ENCODE measurements around the gene DSTYK. TPM values are rescaled to one million over a fixed set of nuclear protein-coding genes. Genes with fewer than 3 reads are reported as not detected.

DSTYK gene
- polyA plus RNA-seq, 1 of the 3 experiments (the other 2 are of a cell fraction), result 4.4 TPM

- WGBS (ENCODE audit: low lambda C conversion rate), result 97% methylated on average over 3 of the region's 3 CpGs
- Histone ChIP-seq H3K9me2 (no peaks in the 10 kb centered on the region), H3K4me2 (0 out of 2 replicates have a peak overlapping the region, but pooled peaks have one; percentile 9), H4K20me1 (ENCODE audit: insufficient read depth) (no peaks in the 10 kb centered on the region), H2AFZ (ENCODE audit: low read depth) (no peak overlapping the region), H3K36me3 (replicated peaks in 1 of 2; ENCODE audit: control insufficient read depth in 1 of 2, insufficient read depth in 2 of 2, low read length in 1 of 2) (no peaks in the 10 kb centered on the region), H3F3A (replicated peaks; ENCODE audit: insufficient read depth) (peaks cover 13% of the 10 kb centered on the region), H3K27ac (ENCODE audit: low read depth in 2 of 2, low read length in 1 of 2) (no peak overlapping the region), H3K9me3 (no peaks in the 10 kb centered on the region), H3K4me3 (ENCODE audit: low read depth in 2 of 2, low read length in 1 of 2) (no peak overlapping the region), H3K27me3 (ENCODE audit: insufficient read depth) (no peaks in the 10 kb centered on the region), H3K79me2 (ENCODE audit: insufficient read depth) (peaks cover 68% of the 10 kb centered on the region), H3K4me1 (ENCODE audit: control insufficient read depth in 1 of 2, insufficient read depth in 2 of 2, low read depth in 1 of 2, low read length in 1 of 2) (peaks cover 3 to 11% of the 10 kb centered on the region in 2 experiments; a peak in 3 of 4 replicates), H3K9ac (no peak overlapping the region)
- DNase-seq, result no peak
- ChIA-PET CTCF (interaction anchor here (1.1 to 1.4 kb wide), 2 partner anchors 47 to 67 kb away, joined by 3 to 4 read pairs; no protein-coding TSS in a partner anchor), POLR2A (no interaction called here)
- TF ChIP-seq TCF12 (IDR thresholded peaks at IDR 0.05), result no peak
- TF ChIP-seq YY1 (IDR thresholded peaks at IDR 0.05; ENCODE audit: low read depth), result no peak
- no peak for TF ChIP-seq NFIC (IDR thresholded peaks at IDR 0.05; ENCODE audit: borderline replicate concordance)
- no peak for TF ChIP-seq TAF1 (IDR thresholded peaks at IDR 0.05; ENCODE audit: borderline replicate concordance, low read depth, low read length)
- TF ChIP-seq SMC3 (IDR thresholded peaks at IDR 0.05; ENCODE audit: low read depth, low read length), result no peak
- TF ChIP-seq FOXJ3 (CRISPR knock-in tag; IDR thresholded peaks at IDR 0.05), result no peak
- no peak for TF ChIP-seq EZH2phosphoT487 (IDR thresholded peaks at IDR 0.05; ENCODE audit: borderline replicate concordance, low read depth)
- no peak for TF ChIP-seq GABPA (IDR thresholded peaks at IDR 0.05; ENCODE audit: low read depth)
- TF ChIP-seq SIN3A (IDR thresholded peaks at IDR 0.05; ENCODE audit: borderline replicate concordance, low read depth, low read length), result no peak
- TF ChIP-seq USF1 (IDR thresholded peaks at IDR 0.05; ENCODE audit: borderline replicate concordance, low read depth), result no peak
- no peak for TF ChIP-seq MAX (IDR thresholded peaks at IDR 0.05; ENCODE audit: low read depth)
- no peak for TF ChIP-seq GATA2 (CRISPR knock-in tag; IDR thresholded peaks at IDR 0.05)
- TF ChIP-seq ELF1 (IDR thresholded peaks at IDR 0.05), result no peak
- TF ChIP-seq IRF3 (IDR thresholded peaks at IDR 0.05; ENCODE audit: low read depth, low read length), result no peak
- no peak for TF ChIP-seq EP300 (IDR thresholded peaks at IDR 0.05; ENCODE audit: borderline replicate concordance in 1 of 2, low read depth in 1 of 2, low read length in 1 of 2)
- TF ChIP-seq MEF2A (IDR thresholded peaks at IDR 0.05; ENCODE audit: borderline replicate concordance, low read depth), result no peak
- no peak for TF ChIP-seq PBX3 (IDR thresholded peaks at IDR 0.05)
- TF ChIP-seq CTCF (IDR thresholded peaks at IDR 0.05), result no peak
- TF ChIP-seq REST (IDR thresholded peaks at IDR 0.05; ENCODE audit: low read depth, low read length), result no peak
- no peak for TF ChIP-seq FOXM1 (IDR thresholded peaks at IDR 0.05; ENCODE audit: low read depth)
Observed at GRCh38 chr1:205208811-205209210, 2.7 kb downstream of the DSTYK start.

Measured in SK-N-SH (cell line).